ELF-1 (cell line): Measurements from ENCODE around the gene MTPN.

Source experiments
- DNase-seq: peaks from one replicate; pipeline ENCODE4 v3.0.0-alpha.2; 2016; ENCODE audit warnings: low read depth, low spot score

Gene MTPN

GRCh38 chr7:135956393-135956792 is 20.8 kb downstream of the MTPN start:
- DNase-seq: no peak

DNA sequence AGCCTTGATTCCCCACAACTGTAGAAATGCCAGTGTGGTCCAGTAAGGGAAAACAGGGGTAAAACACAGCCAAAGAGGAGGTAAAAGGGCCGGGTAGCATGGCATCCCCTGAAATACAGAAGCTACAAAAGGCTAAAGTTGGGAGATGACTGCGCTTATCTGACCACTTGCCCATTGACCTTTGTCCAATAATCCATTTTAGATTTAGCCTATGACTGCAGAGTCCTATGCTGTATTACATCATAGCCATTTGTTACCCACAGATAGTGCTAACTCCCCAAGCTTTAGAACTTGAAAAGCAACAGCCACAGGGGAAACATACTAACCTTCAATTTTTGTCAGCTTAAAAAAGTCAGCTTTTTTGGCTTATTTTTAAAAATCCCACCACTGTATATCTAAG is 26.2 kb downstream of the MTPN start:
- no peak for DNase-seq

GRCh38 chr7:135950429-135950828 is 26.7 kb downstream of the MTPN start:
- DNase-seq: no peak

GRCh38 chr7:135946289-135947055 is 30.7 kb downstream of the MTPN start:
- no peak for DNase-seq

GRCh38 chr7:135944753-135945152 is 32.4 kb downstream of the MTPN start:
- no peak for DNase-seq

- no peak for DNase-seq
Observed at GRCh38 chr7:135943134-135943879, 33.9 kb downstream of the MTPN start.

GRCh38 chr7:135942614-135943013 is 34.5 kb downstream of the MTPN start:
- no peak for DNase-seq

- DNase-seq: no peak
Observed at GRCh38 chr7:135940077-135941075, 36.8 kb downstream of the MTPN start.

DNA sequence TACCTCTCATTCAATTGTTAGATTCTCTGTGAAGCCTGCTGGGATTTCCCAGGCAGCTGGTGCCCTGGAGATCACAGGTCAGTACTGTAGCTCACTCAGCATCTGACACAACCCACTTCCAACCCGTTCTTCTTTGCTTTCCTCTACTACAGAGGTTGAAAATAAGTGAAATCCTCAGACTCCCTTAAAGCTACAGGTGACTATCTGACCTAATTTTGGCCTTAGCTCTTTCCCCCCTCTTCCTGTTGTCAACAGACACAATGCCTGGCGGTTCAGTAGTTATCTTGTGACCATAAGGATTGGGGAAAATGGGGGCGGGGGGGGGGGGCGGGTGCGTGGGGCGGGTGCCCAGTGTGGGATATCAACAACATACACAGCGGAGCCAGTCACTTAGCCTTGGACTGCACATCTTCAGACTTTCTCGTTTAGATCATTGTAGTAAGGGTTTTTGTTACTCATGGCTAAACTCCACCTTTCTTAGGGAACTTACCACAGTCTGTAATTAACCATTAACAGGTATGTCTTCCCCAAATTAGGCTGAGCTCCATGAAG is 37.8 kb downstream of the MTPN start:
- no peak for DNase-seq

GRCh38 chr7:135938563-135938962 is 38.6 kb downstream of the MTPN start:
- DNase-seq: no peak

- DNase-seq: no peak
Observed at GRCh38 chr7:135938086-135938485, 39.1 kb downstream of the MTPN start.

- no peak for DNase-seq
Observed at GRCh38 chr7:135936497-135937217, 40.5 kb downstream of the MTPN start.

GRCh38 chr7:135934651-135935050 is 42.5 kb downstream of the MTPN start:
- no peak for DNase-seq

GRCh38 chr7:135933509-135934188 is 43.5 kb downstream of the MTPN start:
- no peak for DNase-seq

DNA sequence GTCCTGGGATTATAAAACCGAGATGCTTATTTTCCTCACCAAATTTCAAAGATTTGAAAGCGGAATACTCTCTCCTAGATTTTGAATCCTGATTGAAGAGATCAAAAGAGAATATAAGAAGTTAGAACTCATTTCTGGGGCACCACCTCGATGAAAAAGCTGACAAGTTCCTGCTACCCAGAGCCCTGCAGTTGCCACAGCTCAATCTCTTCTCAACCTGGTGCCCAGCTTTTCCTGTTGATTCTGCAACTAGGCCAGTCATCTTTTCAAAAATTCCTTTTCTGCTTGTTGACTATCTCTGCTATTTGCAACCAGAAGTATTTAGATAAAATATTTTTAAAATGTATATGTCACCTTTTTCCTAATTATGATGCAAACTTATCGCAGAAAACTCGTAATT is 45.0 kb downstream of the MTPN start:
- no peak for DNase-seq

DNA sequence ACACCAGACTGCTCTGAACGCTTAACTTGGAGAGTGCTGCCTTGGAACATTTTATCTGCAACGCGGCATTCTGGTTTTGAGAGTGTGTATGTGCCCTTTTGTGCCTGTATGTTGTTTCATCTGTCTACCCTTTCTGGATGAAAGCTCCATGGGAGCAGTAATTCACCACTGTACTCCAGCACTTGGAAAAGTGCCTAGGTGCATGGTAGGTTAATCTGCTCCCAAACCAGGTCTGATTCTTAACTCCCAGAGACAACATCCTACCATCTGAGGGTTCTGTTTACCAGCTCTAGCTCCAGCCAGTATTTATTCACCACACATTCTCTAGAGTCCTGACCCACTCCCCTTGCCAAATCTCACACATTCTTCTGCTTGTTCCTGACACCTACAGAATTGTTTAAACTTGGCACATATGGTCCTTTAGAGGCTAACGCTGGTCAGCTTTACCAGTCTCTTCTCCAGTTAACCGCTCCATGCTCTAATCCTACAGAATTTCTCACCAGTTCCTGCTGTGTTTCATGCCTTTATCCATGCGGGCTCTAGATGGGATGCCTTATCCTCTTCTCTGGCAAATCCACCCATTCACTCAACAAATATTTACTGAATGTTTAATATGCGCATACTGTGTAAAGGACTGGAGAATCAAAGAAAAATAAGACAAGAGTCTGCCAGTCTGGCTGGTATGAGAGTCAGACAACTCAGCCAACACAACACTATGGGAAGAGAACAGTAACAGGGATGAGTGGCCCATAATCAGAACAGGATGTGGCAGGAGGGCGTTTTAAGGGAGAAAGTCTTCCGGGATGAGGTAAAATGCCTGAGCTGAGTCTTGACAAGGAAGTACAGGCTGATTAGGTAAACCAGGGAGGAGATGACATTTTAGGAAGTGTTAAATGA is 46.3 kb downstream of the MTPN start:
- peak; percentile 25 for DNase-seq

DNA sequence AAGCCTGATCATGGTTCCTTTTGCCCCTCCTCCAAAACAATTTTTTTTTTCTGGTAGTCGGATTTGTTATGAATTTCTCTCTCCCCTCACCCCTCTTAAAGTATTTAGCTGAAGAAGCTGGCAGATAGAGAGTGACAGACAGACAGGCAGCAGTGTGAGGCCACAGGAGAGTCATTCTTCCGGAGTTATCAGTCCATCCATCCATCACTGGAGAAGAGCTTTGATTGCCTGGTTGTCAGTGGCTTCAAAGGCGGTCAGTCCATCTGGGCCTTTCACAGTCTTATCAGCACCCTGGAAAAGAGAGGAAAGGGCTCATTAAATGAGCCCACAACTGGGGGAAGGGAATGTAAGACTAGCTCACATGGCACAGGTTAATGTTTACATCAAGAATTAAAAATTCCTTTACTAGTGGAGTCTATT is 47.4 kb downstream of the MTPN start:
- peak; percentile 74 for DNase-seq

DNA sequence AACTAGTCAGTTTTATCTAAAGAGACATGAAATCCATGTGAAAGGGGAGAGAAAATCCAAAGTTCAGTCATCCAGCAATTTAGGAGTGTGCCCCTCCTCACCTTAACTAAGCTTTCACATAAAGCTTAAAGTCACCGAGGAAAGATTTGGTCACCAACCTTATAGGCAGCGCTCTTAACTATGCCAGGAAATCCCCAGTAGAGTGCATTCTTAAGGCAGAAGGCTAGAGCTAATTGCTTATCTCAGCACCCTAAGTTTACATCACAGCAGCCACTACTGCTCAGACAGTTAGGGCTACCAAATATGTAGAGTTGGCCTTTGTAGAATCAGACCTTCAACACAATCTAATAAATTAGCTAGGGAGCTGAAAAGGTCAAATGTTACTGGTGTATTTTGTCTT is 47.9 kb downstream of the MTPN start:
- peak; percentile 20 for DNase-seq

DNA sequence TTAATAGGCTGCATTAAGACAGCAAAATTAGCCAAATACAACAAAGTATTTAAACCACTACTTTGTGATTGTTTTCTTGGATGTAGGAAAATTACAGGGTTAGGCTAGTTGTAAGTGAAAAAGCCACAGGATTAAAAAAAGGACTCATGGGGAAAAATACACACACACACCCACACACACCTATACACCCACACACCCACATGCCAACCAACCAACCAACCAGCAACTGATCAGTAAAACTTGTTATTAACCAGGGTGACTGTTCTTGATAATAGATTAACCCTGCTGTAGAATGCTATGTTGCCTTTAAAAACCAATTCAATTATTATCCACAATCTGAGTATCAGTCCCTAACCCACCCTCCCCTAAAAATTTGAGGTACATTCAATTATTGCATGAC is 49.0 kb downstream of the MTPN start:
- no peak for DNase-seq
